Upper lobe of left lung (tissue), 6 donors: ENCODE results near the gene SCN5A. TPM values are rescaled to one million over a fixed set of nuclear protein-coding genes. Genes with fewer than 3 reads are reported as not detected.

Experiments used
- ATAC-seq, 2 donors: fragments of 200-7000 bp; cut with Tn5 transposase; one replicate each; pipeline ENCODE4 v1.9.1; 2022; ENCODE audit warnings: mild to moderate bottlenecking in 2 of 2, moderate library complexity in 2 of 2; ENCODE audit not compliant: low FRiP score in 2 of 2
- DNase-seq, 2 donors: peaks; one replicate each; pipeline ENCODE4 v3.0.0-alpha.2; 2019 to 2020
- H3K27ac ChIP-seq, 4 donors: fragments of 200-600 bp; sonication (generic); one replicate each; pipeline ENCODE4 v1.5.1; 2016 to 2019
- H3K27me3 ChIP-seq, 4 donors: fragments of 200-600 bp; sonication (generic); one replicate each; pipeline ENCODE4 v1.5.1; 2017 to 2019
- H3K36me3 ChIP-seq, 4 donors: fragments of 200-600 bp; sonication (generic); one replicate each; pipeline ENCODE4 v1.5.1; 2016 to 2019
- H3K4me1 ChIP-seq, 4 donors: fragments of 200-600 bp; sonication (generic); one replicate each; pipeline ENCODE4 v1.5.1; 2018 to 2019
- H3K4me3 ChIP-seq, 4 donors: fragments of 200-600 bp; sonication (generic); one replicate each; pipeline ENCODE4 v1.5.1; 2017 to 2019; ENCODE audit warnings: mild to moderate bottlenecking in 2 of 4, moderate library complexity in 1 of 4
- H3K9me3 ChIP-seq, 4 donors: fragments of 200-600 bp; sonication (generic); one replicate each; pipeline ENCODE4 v1.5.1; 2018 to 2019
- CTCF ChIP-seq, 6 experiments: fragments of 450-650 bp in 4 of 6; fragments of 200-600 bp in 2 of 6; sonication (generic) in 2 of 6; IDR thresholded peaks; one replicate each; pipeline ENCODE4 v1.5.1; 2016 to 2019; ENCODE audit warnings: antibody characterized with exemption in 6 of 6
- EP300 ChIP-seq, 4 donors: sonication (generic); formaldehyde crosslinking; IDR thresholded peaks; one replicate each; pipeline ENCODE4 v1.5.1; 2017; ENCODE audit warnings: antibody characterized with exemption in 4 of 4, control low read depth in 2 of 4
- POLR2A ChIP-seq, 4 donors: fragments of 450-650 bp; IDR thresholded peaks; one replicate each; pipeline ENCODE4 v1.5.1; 2016 to 2017; ENCODE audit warnings: antibody characterized with exemption in 4 of 4, mild to moderate bottlenecking in 2 of 4
- POLR2AphosphoS5 ChIP-seq, 2 donors: sonication (generic); formaldehyde crosslinking; IDR thresholded peaks; one replicate each; pipeline ENCODE4 v1.5.1; 2017; ENCODE audit warnings: antibody characterized with exemption in 2 of 2
- WGBS, 2 donors: methylation state at CpG; one replicate each; pipeline ENCODE4 v1.1.5; 2017 to 2018; 5-methylcytosine and 5-hydroxymethylcytosine counted together
- total RNA-seq, 6 donors: library from RNA; depleted of rRNA in 4 of 6; stranded (reverse); fragments of >200 nt in 4 of 6; gene quantifications; one replicate each; pipeline versions ENCODE4 v1.1.0 to v1.2.1, GENCODE V29; 2016 to 2021
- donor health status: DM: no; HTN: no; CAD: no; lungs with moderate emphysema.
- donor health status: DM: no; HTN: yes; CAD: no; lungs with severe emphysema.

Gene SCN5A
- total RNA-seq, 6 donors from 2014 or later: under 0.01 to 0.30 (median 0.10) TPM; not detected in 1

- DNase-seq (peak in 1 of 2 donors; percentile 72), ATAC-seq (peak in 1 of 2 donors; percentile 31)
- H3K27me3 ChIP-seq: no peaks in the 10 kb centered on the region
- no peaks in the 10 kb centered on the region for H3K4me1 ChIP-seq
- H3K4me3 ChIP-seq: no peak overlapping the region
- 50 to 60% methylated on average over 10 to 17 of the region's 17 CpGs for WGBS, 2 donors
- no peaks in the 10 kb centered on the region for H3K9me3 ChIP-seq
- H3K36me3 ChIP-seq: no peaks in the 10 kb centered on the region
- no peak for TF ChIP-seq EP300 (IDR thresholded peaks at IDR 0.05)
- TF ChIP-seq POLR2AphosphoS5 (IDR thresholded peaks at IDR 0.05): no peak
- no peak overlapping the region for H3K27ac ChIP-seq
These were observed 101.1 kb downstream of the SCN5A start for GRCh38 chr3:38548154-38548931.

- no peaks in the 10 kb centered on the region for H3K36me3 ChIP-seq
- WGBS, 2 donors: 80 to 88% methylated on average over 4 of the region's 4 CpGs
- TF ChIP-seq POLR2AphosphoS5 (IDR thresholded peaks at IDR 0.05): no peak
- no peak for TF ChIP-seq EP300 (IDR thresholded peaks at IDR 0.05)
- TF ChIP-seq CTCF (IDR thresholded peaks at IDR 0.05): no peak
- TF ChIP-seq POLR2A (IDR thresholded peaks at IDR 0.05): no peak
- H3K4me1 ChIP-seq: no peaks in the 10 kb centered on the region
- no peak for ATAC-seq
- no peak for DNase-seq
- no peaks in the 10 kb centered on the region for H3K9me3 ChIP-seq
- H3K27ac ChIP-seq: no peak overlapping the region
- H3K27me3 ChIP-seq: no peaks in the 10 kb centered on the region
- H3K4me3 ChIP-seq: no peak overlapping the region
These were observed 103.5 kb downstream of the SCN5A start for GRCh38 chr3:38545983-38546382.

- H3K36me3 ChIP-seq: no peaks in the 10 kb centered on the region
- no peaks in the 10 kb centered on the region for H3K9me3 ChIP-seq
- no peaks in the 10 kb centered on the region for H3K4me1 ChIP-seq
- ATAC-seq (no peak), DNase-seq (no peak)
- WGBS, 2 donors: 65 to 79% methylated on average over 1 of the region's 1 CpG
- H3K27ac ChIP-seq: no peak overlapping the region
- no peaks in the 10 kb centered on the region for H3K27me3 ChIP-seq
- no peak overlapping the region for H3K4me3 ChIP-seq
- no peak for TF ChIP-seq POLR2A (IDR thresholded peaks at IDR 0.05)
- no peak for TF ChIP-seq CTCF (IDR thresholded peaks at IDR 0.05)
- no peak for TF ChIP-seq POLR2AphosphoS5 (IDR thresholded peaks at IDR 0.05)
- no peak for TF ChIP-seq EP300 (IDR thresholded peaks at IDR 0.05)
These were observed 103.9 kb downstream of the SCN5A start for GRCh38 chr3:38545550-38545949.

- WGBS, 2 donors: 75 to 95% methylated on average over 1 to 3 of the region's 3 CpGs
- Histone ChIP-seq H3K27ac (no peak overlapping the region), H3K4me1 (no peaks in the 10 kb centered on the region), H3K9me3 (no peaks in the 10 kb centered on the region), H3K4me3 (no peak overlapping the region), H3K27me3 (no peaks in the 10 kb centered on the region), H3K36me3 (no peaks in the 10 kb centered on the region)
- TF ChIP-seq CTCF (IDR thresholded peaks at IDR 0.05): no peak
- TF ChIP-seq POLR2AphosphoS5 (IDR thresholded peaks at IDR 0.05): no peak
- no peak for TF ChIP-seq POLR2A (IDR thresholded peaks at IDR 0.05)
- no peak for TF ChIP-seq EP300 (IDR thresholded peaks at IDR 0.05)
- no peak for ATAC-seq
- no peak for DNase-seq
These were observed 104.6 kb downstream of the SCN5A start for GRCh38 chr3:38544926-38545325.

GRCh38 chr3:38543586-38543985 lies 105.9 kb downstream of the SCN5A start:
- Histone ChIP-seq H3K4me1 (no peaks in the 10 kb centered on the region), H3K27me3 (no peaks in the 10 kb centered on the region), H3K9me3 (no peaks in the 10 kb centered on the region), H3K36me3 (no peaks in the 10 kb centered on the region), H3K4me3 (no peak overlapping the region), H3K27ac (no peak overlapping the region)
- 47 to 70% methylated on average over 4 to 7 of the region's 7 CpGs for WGBS, 2 donors
- DNase-seq: peak in 1 of 2 donors; percentile 59
- TF ChIP-seq POLR2A (IDR thresholded peaks at IDR 0.05) (no peak), EP300 (IDR thresholded peaks at IDR 0.05) (no peak), POLR2AphosphoS5 (IDR thresholded peaks at IDR 0.05) (no peak)
- no peak for ATAC-seq
